HPDE6-E6E7 (cell line): ENCODE results near the gene RIN2.

Source experiments
- DNase-seq: peaks from one replicate; pipeline ENCODE4 v3.0.0; 2011; ENCODE audit warnings: missing footprints; ENCODE audit errors: extremely low spot score

Gene RIN2, protein sequence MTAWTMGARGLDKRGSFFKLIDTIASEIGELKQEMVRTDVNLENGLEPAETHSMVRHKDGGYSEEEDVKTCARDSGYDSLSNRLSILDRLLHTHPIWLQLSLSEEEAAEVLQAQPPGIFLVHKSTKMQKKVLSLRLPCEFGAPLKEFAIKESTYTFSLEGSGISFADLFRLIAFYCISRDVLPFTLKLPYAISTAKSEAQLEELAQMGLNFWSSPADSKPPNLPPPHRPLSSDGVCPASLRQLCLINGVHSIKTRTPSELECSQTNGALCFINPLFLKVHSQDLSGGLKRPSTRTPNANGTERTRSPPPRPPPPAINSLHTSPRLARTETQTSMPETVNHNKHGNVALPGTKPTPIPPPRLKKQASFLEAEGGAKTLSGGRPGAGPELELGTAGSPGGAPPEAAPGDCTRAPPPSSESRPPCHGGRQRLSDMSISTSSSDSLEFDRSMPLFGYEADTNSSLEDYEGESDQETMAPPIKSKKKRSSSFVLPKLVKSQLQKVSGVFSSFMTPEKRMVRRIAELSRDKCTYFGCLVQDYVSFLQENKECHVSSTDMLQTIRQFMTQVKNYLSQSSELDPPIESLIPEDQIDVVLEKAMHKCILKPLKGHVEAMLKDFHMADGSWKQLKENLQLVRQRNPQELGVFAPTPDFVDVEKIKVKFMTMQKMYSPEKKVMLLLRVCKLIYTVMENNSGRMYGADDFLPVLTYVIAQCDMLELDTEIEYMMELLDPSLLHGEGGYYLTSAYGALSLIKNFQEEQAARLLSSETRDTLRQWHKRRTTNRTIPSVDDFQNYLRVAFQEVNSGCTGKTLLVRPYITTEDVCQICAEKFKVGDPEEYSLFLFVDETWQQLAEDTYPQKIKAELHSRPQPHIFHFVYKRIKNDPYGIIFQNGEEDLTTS

DNA sequence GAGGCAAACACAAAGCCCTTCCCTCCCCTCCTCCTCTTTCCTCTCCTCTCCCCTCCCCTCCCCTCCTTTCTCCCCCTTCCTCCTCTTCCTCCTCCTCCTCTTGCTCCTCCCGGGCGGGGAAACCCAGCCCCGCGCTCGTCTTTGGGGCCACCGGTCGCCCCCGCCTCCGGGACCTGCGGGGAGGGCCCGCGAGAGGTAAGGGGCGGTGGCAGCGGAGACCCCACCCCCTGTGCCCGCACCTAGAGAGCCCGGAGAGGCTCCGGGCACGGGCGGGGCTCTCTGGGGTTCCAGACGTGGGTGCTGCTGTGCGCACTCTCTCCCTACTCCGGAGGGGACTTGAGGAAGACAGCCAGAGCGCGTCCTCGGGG lies at the start of gene RIN2:
RIN2 (plus strand) TSS at position 126 of the 368 bp plus-strand sequence. CDS start 131,344 bp downstream, outside the sequence.
- peak; percentile 78 for DNase-seq

DNA sequence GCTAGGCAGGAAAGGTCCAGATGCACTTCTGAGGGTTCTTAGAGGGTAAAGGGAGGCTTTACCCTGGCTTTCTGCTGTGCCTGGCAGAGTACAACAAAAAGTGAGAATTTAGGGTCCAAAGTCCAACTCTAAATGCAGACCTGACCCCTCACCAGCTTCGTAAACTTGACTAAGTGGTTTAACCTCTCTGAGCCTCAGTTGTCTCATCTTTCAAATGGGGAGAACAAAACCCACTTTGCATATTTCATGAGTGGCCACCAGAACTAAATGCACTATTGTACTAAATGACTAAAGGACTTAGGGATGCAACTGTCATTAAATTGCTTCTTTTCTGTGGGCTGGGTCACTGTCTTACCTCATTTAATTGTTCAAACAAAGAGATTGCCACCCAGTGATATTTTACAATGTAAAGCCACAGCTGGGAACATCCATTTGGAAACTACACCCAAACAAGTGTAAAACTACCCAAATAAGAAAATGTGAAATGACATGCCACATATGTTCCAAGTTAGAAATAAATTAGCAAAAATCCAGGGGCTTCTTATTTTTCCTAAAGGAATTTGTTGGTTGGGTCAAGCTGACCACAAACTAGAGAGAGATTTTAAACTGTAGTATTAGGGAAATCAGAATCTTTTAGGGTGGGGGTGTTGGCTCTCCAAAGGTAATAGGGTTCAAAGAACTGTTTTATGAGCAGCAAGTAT lies 48.3 kb upstream of the RIN2 start:
- DNase-seq, result no peak

GRCh38 chr20:19710336-19711120 lies 47.5 kb upstream of the RIN2 start:
- DNase-seq, result no peak

GRCh38 chr20:19711126-19711525 lies 46.9 kb upstream of the RIN2 start:
- no peak for DNase-seq

DNA sequence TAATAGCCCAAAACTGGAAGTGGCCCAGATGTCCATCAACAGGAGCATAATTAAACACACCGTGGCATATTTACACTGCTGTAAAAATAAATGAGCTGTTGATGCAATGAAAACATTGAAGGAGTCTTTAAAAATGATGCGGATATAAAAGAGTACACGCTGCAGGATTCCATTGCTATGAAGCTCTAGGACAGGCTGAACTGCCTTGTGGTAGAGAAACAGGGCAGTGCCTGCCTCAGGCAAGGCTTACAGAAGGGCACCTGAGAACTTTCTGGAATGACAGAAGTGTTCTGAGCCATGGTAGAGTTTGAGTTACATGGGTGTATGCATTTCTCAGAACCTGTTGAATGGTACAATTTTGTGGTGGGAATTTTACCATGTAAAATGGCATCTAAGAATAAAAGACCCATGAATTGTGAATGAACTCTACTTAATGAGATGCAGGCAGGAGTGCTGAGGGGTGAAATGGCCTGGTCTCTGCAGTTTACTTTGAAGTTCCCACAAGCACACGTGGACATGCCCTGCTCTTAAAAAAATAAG lies 45.3 kb upstream of the RIN2 start:
- no peak for DNase-seq

DNA sequence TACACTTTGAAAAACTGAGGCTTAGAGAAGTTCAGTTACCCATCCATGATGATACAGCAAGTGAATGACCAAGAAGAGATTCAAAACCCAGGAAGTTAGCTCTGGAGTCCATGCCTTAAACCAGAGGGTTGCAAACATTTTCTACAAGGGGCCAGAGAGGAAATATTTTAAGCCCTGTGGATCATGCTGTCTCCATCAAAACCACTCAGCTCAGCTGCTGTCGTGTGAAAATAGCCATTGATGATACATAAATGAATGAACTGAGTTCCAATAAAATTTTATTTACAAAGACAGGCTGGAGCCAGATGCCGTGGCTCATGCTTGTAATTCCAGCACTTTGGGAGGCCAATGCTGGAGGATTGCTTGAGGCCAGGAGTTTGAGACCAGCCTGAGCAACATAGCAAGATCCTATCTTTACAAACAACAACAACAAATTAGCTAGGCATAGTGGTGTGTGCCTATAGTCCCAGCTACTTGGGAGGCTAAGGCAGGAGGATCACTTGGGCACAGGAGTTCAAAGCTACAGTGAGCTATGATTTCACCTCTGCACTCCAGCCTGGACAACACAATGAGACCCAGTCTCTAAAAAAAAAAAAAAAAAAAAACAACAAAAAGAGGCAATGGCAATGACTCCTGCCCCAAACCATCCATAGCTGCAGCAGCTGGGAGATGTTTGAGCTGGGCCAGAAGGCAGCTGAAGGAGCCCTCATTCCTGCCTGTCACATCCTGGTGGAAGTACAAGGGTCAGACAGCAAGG lies 44.1 kb upstream of the RIN2 start:
- no peak for DNase-seq

GRCh38 chr20:19714579-19714840 lies 43.5 kb upstream of the RIN2 start:
- DNase-seq, result no peak

DNA sequence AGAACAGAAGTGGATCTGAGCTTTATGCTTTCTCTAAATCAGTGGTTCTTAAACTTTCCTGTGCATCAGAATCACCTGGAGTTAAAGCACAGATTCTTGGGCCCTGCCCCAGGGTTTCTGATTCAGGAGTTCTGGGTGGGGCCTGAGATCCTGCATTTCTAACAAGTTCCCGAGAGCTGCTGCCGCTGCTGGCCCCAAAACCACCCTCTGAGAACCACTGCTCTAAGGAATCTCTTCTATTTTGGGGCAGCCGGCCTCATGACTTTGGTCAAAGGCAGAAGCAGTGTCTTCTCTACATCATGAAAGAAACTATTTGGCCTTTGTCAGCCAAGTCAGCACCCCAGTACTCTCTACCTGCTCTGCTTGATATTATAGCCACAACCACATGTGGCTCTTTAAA lies 42.1 kb upstream of the RIN2 start:
- no peak for DNase-seq

DNA sequence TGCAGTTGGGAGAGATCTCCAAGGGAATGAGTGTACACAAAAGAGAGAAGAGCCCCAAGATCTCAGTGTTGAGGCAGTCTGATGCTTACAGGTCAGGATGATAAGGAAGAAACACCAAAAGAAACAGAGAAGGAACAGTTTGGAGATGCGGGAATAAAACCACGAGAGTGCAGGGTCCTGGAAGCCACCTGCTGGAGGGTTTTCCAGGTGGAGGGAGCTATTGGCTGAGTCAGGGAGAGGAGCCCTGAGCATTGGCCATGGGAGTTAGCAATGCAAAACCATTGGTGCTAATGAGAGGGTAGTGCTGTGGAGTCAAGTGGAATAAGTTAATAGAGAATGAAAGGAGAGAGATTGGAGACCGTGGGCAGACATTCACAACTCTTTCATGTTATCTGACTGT lies 39.2 kb upstream of the RIN2 start:
- DNase-seq, result no peak

DNA sequence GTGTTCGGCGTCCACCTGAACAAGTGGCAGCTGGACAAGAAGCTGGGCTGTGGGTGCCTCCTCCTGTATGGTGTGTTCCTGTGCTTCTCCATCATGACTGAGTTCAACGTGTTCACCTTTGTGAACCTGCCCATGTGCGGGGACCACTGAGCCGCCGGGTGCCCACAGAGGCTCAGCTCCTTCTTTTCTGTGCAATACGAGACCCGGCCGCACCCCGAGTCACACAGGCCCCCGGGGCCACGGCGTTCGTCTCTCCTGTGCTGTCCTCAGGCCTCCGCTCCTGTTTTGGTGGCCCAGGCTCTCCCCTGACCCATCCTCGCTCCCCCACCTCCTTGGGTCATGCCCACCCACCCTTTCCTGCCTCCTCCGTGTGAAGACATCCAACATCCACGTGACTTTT lies 37.1 kb upstream of the RIN2 start:
- no peak for DNase-seq

DNA sequence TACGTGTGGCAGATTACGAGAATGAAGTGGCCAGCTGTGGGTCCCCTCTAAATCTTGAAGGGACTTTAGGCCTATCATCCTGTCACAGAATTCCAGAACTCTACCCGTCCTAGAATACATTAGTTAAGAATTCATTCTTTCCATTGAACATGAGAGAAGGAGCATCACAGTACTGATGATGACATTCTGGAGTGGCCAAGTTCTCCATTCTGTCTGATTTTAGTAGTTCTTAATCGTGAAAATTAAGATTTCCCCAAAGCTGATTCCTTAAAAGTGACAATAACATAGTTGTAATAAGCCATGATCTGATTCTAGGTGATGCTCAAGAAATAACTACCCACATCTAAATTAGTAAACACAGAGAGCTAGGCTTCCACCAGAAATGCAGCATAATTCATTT lies 35.0 kb upstream of the RIN2 start:
- DNase-seq, result no peak

DNA sequence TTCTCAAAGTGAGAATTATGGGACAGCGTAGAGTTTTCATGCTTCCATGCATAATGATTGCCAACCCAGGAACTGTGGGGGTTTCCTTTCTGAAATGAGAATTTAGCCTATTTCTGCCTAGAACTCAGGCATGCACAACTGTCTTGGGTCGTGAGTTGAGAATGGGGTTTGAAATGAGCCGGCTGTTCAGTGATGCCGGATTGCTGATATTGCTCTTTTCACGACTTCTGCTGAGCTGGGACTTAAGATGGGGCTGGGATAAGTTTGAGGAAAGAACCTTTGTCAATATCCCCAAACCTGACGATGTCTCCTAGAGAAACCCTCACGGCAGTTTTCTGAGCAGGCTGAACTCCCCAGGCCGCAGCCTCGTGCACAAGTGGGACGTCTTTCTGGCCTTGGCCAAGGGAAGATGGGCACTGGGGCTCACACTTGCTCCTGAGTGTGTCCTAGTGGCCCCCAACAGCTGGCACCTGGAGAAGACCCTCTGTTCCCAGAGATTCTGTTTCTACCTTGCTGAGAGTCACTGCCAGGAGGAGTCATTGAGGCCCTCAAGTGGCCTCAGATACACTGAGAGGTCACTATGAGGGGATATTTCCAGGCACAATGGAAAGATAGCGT lies 34.1 kb upstream of the RIN2 start:
- DNase-seq, result no peak

- DNase-seq, result no peak
Observed at GRCh38 chr20:19725373-19725772, 32.7 kb upstream of the RIN2 start.

- DNase-seq, result peak; percentile 42
Observed at GRCh38 chr20:19725814-19726525, 32.1 kb upstream of the RIN2 start.

- DNase-seq, result no peak
Observed at GRCh38 chr20:19727251-19727847, 30.7 kb upstream of the RIN2 start.

DNA sequence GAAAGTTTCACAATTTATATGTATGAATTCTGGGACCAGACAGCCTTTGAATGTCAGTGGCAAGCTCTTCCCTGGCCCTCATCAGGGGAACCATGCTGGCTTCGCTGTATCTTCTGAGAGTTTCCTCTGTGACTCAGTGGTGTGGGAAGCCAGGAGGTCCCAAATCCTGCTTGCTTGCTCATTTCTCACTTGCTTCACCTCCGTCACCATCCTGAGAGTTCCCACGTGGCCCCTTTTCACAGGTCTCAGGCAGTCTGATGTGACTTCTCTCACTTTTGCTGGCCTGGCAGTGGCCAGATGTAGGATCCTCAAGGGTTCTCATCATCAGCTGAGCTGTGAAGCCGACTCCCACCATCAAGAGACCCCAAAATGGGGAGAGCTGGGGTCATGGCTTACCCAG lies 28.4 kb upstream of the RIN2 start:
- DNase-seq, result no peak

DNA sequence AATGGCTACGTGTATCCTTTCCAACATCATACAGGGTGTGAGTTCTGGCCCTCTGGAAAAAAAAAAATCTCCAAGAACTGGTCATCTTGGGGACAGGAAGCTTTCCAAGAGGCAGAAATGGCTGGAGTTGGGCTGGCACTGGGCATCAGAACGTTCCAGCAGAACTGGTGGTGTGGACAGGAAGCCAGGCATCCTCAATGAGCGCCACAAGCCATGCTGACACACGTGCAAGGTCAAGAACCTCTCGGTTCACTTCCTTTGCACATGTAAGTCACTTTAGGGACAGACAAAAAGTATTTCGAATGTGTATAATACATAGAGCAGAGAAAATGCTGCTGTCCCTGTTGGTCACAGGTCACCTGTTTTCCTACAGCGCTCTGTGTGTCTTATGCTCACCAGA lies 27.4 kb upstream of the RIN2 start:
- no peak for DNase-seq

DNA sequence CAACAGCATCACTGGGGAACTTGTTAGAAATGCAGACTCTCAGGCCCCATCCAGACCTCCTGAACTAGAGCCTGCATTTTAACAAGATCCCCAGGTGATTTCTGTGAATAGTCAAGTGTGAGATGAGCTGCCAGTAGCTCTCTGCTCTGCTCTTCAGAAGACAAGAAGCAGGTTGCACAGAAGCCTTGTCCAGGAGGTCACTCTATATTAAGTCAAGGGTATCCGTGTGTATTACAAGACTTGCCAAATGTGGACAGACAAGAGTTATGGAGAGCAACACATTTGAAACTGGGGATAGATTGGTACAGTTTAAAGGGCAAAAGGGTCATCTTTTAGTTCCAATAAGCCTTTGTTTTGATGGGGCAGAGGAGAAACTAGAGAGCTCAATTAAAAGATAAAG lies 23.2 kb upstream of the RIN2 start:
- DNase-seq, result no peak

DNA sequence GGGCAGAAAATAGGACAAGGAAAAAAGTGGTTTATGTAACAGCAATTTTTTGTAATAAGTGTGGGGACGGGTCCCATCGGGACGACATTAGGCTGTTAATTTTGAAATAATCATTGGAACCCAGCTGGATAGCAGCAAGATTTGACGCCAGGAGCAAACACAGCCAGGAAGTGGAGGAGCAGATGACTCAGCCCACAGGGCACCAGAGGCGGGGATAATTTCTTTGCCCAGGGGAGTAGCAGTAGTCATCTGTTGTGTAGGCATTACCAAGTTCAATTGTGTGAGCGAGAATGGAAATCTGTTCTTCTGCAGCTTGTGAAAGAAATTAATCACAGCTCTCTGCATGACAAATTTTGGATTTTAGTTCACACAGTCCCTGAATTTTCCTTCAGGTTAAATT lies 22.6 kb upstream of the RIN2 start:
- DNase-seq, result peak; percentile 100
